ENCODE measurements around the gene LTK.

DNA sequence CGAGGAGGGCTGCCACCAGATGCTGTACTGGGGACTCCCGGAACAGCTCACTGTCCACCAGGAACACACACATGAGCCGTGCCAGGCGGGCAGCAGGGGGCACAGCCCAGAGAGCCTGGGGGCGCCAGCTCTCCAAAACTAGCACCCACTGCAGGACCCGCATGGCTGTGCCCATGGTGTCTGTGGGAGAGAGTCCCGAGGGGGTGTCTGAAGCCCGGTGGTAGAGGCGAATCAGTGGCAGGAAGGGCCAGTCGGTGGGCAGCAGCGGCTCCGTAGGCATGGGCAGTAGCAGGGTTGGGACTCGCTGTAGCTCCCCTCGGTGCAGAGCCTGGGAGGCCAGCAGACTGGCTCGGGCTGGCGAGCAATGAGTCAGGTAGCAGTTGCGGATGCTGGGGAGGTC, 7.0 kb upstream of the LTK start:
- TF ChIP-seq, protein P1, sequence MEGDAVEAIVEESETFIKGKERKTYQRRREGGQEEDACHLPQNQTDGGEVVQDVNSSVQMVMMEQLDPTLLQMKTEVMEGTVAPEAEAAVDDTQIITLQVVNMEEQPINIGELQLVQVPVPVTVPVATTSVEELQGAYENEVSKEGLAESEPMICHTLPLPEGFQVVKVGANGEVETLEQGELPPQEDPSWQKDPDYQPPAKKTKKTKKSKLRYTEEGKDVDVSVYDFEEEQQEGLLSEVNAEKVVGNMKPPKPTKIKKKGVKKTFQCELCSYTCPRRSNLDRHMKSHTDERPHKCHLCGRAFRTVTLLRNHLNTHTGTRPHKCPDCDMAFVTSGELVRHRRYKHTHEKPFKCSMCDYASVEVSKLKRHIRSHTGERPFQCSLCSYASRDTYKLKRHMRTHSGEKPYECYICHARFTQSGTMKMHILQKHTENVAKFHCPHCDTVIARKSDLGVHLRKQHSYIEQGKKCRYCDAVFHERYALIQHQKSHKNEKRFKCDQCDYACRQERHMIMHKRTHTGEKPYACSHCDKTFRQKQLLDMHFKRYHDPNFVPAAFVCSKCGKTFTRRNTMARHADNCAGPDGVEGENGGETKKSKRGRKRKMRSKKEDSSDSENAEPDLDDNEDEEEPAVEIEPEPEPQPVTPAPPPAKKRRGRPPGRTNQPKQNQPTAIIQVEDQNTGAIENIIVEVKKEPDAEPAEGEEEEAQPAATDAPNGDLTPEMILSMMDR (IDR thresholded peaks at IDR 0.05; ENCODE audit: low read length): no peak
- TF ChIP-seq EZH2 (IDR thresholded peaks at IDR 0.05; ENCODE audit: borderline replicate concordance, low read length): no peak
